Left lung (tissue), 10 donors: Measurements from ENCODE around the gene HORMAD2. TPM values are rescaled to one million over a fixed set of nuclear protein-coding genes. Genes with fewer than 3 reads are reported as not detected.

Experiments
- ATAC-seq: fragments of 200-7000 bp; cut with Tn5 transposase; one replicate; pipeline ENCODE4 v1.9.1; 2020; ENCODE audit warnings: moderate library complexity
- DNase-seq, 4 donors: peaks; one replicate each; pipeline ENCODE4 v3.0.0-alpha.2; 2013 to 2020
- H3K27ac ChIP-seq, 2 donors: fragments of 200-600 bp; sonication (generic) in 1 of 2; one replicate each; pipeline versions ENCODE4 v1.5.0 to v1.8.0; 2020 to 2021
- H3K27me3 ChIP-seq, 2 donors: fragments of 200-600 bp; sonication (generic) in 1 of 2; one replicate each; pipeline versions ENCODE4 v1.5.0 to v1.8.0; 2020 to 2021
- H3K36me3 ChIP-seq, 2 donors: fragments of 200-600 bp; sonication (generic) in 1 of 2; one replicate each; pipeline versions ENCODE4 v1.5.0 to v1.8.0; 2020 to 2021
- H3K4me1 ChIP-seq, 2 donors: fragments of 200-600 bp; one replicate each; pipeline ENCODE4 v1.8.0; 2021
- H3K4me3 ChIP-seq, 2 donors: fragments of 200-600 bp; sonication (generic) in 1 of 2; one replicate each; pipeline versions ENCODE4 v1.5.0 to v1.8.0; 2020 to 2021; ENCODE audit warnings: mild to moderate bottlenecking in 1 of 2
- H3K9me3 ChIP-seq, 2 donors: fragments of 200-600 bp; sonication (generic) in 1 of 2; one replicate each; pipeline versions ENCODE4 v1.5.0 to v1.8.0; 2020 to 2021
- CTCF ChIP-seq, 2 donors: fragments of 200-600 bp; sonication (generic) in 1 of 2; IDR thresholded peaks; one replicate each; pipeline versions ENCODE4 v1.5.0 to v1.8.0; 2021; ENCODE audit warnings: antibody characterized with exemption in 2 of 2
- intact Hi-C, 2 donors: fragments of 100-400 bp; cut with DNase I; formaldehyde crosslinking; loops; one replicate each; pipeline versions ENCODE4 v1.11.2 to v1.14.2; 2022
- polyA plus RNA-seq, 6 donors: library from polyadenylated mRNA; unstranded; fragments of 120-200 nt; gene quantifications; one replicate each; pipeline ENCODE4 v1.2.1, GENCODE V29; 2013; ENCODE audit not compliant: insufficient read length in 6 of 6
- total RNA-seq, 2 donors: library from RNA; stranded (reverse); fragmentation: NEBNext Ultra II Directional; extraction: Animal tissue kit (Norgen Biotek cat#: 25700); gene quantifications; one replicate each; pipeline ENCODE4 v1.2.1, GENCODE V29; 2021
- donor health status: DM: no; HTN: yes; CAD: no.
- donor health status: DM: no; HTN: no; CAD: no.

HORMAD2 gene
- total and polyA plus RNA-seq, 8 donors = 0.13 to 0.74 (median 0.20) TPM; not detected in 2

GRCh38 chr22:30033901-30034300, 46.4 kb upstream of the HORMAD2 start:
- TF ChIP-seq CTCF (IDR thresholded peaks at IDR 0.05) = no peak
- intact Hi-C loops = no loop called here
- ATAC-seq = no peak
- Histone ChIP-seq H3K27ac (no peak overlapping the region), H3K9me3 (no peaks in the 10 kb centered on the region), H3K36me3 (peaks cover 0 to 25% of the 10 kb centered on the region in 2 donors), H3K4me1 (peaks cover 0 to 5% of the 10 kb centered on the region in 2 donors), H3K27me3 (no peaks in the 10 kb centered on the region), H3K4me3 (no peak overlapping the region)
- DNase-seq = no peak

GRCh38 chr22:30036656-30037055, 43.6 kb upstream of the HORMAD2 start:
- Histone ChIP-seq H3K27ac (no peak overlapping the region), H3K27me3 (no peaks in the 10 kb centered on the region), H3K4me1 (peaks cover 0 to 5% of the 10 kb centered on the region in 2 donors), H3K4me3 (no peak overlapping the region), H3K9me3 (no peaks in the 10 kb centered on the region), H3K36me3 (peaks cover 0 to 5% of the 10 kb centered on the region in 2 donors)
- ATAC-seq = peak; percentile 47
- no peak for DNase-seq
- intact Hi-C loops = no loop called here
- no peak for TF ChIP-seq CTCF (IDR thresholded peaks at IDR 0.05)

DNA sequence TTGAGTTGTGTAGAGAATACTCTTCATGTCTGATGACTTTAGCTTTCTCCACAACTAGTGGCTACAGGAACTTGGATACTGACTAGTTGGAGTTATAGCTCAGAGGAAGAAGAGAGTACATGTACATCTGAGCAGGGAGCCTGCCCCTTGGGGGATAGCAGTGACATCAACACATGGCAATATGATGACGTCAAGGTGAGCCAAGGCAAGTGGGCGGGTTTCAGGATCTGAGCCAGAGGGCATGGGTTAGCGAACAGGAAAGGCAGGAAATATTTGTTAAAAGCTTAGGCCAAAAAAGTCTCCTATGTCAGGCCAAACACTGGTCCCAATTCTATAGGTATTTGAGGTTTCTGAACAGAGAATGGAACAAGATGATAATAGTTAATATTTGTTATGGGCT, 42.0 kb upstream of the HORMAD2 start:
- ATAC-seq = no peak
- TF ChIP-seq CTCF (IDR thresholded peaks at IDR 0.05) = no peak
- intact Hi-C loops = no loop called here

DNA sequence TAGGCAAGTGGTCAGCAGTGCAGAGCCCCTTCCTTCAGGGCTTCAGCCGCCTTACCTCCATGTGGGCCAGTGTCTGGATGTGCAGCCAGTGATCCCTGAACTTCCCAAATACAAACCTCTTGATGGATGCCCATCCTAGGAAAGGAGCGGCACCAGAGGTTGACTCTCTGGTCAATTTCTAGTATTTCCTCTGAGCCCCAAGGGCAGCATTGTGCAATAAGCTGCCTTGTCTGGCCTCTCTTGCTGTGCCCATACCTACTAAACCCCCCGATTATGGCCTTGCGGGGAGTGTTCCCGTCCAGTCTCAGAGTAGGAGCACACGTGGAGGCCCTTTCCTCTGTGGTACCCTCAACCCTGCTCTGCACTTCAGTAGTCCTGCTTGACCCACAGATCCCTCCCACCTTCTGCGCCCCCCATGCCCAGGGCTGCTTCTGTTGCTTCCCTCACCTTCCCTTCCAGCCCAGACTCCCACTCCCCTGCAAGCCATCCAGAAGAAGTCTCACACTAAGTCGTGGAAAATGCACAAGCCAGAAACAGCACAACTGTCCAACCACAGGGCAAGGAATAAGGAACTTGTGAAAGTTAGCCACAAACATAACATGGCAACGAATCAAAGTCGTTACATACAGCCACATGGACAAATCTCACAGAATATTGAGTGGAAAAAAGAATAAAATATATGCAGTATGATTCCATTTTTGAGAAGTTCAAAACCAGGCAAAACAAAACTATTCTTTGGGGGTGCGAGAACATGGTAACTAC, 39.6 kb upstream of the HORMAD2 start:
- TF ChIP-seq CTCF (IDR thresholded peaks at IDR 0.05) = no peak
- H3K27me3 ChIP-seq = no peaks in the 10 kb centered on the region
- H3K4me1 ChIP-seq = peaks cover 0 to 5% of the 10 kb centered on the region in 2 donors
- ATAC-seq (no peak), DNase-seq (no peak)
- intact Hi-C loops = no loop called here
- no peaks in the 10 kb centered on the region for H3K9me3 ChIP-seq
- peaks cover 0 to 2% of the 10 kb centered on the region in 2 donors for H3K36me3 ChIP-seq
- no peak overlapping the region for H3K4me3 ChIP-seq
- H3K27ac ChIP-seq = no peak overlapping the region

More for the DNA sequence above, 42.0 kb upstream of the HORMAD2 start:
- Histone ChIP-seq H3K4me3 (no peak overlapping the region), H3K36me3 (peaks cover 0 to 2% of the 10 kb centered on the region in 2 donors), H3K9me3 (no peaks in the 10 kb centered on the region), H3K27ac (no peak overlapping the region), H3K27me3 (no peaks in the 10 kb centered on the region), H3K4me1 (no peaks in the 10 kb centered on the region)
- no peak for DNase-seq

DNA sequence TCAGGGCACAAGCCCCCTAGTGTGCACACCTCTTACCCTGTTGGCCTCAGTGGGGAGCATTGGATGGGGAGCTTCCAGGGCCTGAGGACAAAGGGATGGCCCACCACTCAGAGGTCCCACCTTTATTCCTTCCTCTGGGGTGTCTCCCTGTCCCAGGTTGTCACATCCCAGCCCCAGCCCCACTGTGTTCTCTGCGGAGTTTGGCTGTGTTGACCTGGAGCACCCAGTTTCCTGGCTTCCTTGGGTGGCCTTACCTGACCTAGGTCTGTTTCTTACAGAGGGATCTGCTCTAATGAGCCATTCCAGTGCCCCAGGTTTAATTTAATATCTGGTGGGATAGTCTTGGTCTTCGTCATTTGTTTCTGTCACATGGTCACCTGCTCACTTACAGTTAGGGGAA, 38.8 kb upstream of the HORMAD2 start:
- Histone ChIP-seq H3K27ac (no peak overlapping the region), H3K27me3 (no peaks in the 10 kb centered on the region), H3K36me3 (peaks cover 0 to 2% of the 10 kb centered on the region in 2 donors), H3K9me3 (no peaks in the 10 kb centered on the region), H3K4me3 (no peak overlapping the region), H3K4me1 (peaks cover 0 to 5% of the 10 kb centered on the region in 2 donors)
- no peak for TF ChIP-seq CTCF (IDR thresholded peaks at IDR 0.05)
- DNase-seq = no peak
- ATAC-seq = no peak
- intact Hi-C loops = no loop called here
